DOHH2 (cell line): Measurements from ENCODE around the gene NHERF2.

ENCODE experiments used
- H3F3A ChIP-seq: fragments of 200-600 bp; sonication (generic), shearing (Covaris generic); 2 replicates; pipeline ENCODE4 v1.6.0; 2016; ENCODE audit warnings: antibody characterized with exemption, mild to moderate bottlenecking; ENCODE audit not compliant: control insufficient read depth, insufficient read depth
- H3K27ac ChIP-seq: fragments of 200-600 bp; sonication (generic); 2 replicates; pipeline ENCODE4 v1.5.1; 2014; ENCODE audit warnings: low read depth, mild to moderate bottlenecking, low read length, moderate library complexity
- H3K27me3 ChIP-seq: fragments of 200-600 bp; sonication (generic); 2 replicates; pipeline ENCODE4 v1.6.1; 2014; ENCODE audit warnings: mild to moderate bottlenecking, low read length, mixed read lengths; ENCODE audit not compliant: control insufficient read depth
- H3K36me3 ChIP-seq: fragments of 200-600 bp; sonication (generic); 2 replicates; pipeline ENCODE4 v1.6.1; 2014; ENCODE audit warnings: mild to moderate bottlenecking, low read length, moderate library complexity, mixed read lengths; ENCODE audit not compliant: control insufficient read depth
- H3K4me1 ChIP-seq: fragments of 200-600 bp; sonication (generic); 2 replicates; pipeline ENCODE4 v1.6.1; 2014; ENCODE audit warnings: mild to moderate bottlenecking, low read length, mixed read lengths; ENCODE audit not compliant: control insufficient read depth
- H3K4me2 ChIP-seq: fragments of 200-600 bp; sonication (generic); 2 replicates; pipeline ENCODE4 v1.6.0; 2014; ENCODE audit warnings: mild to moderate bottlenecking, low read length, moderate library complexity
- H3K4me3 ChIP-seq: fragments of 200-600 bp; sonication (generic); 2 replicates; pipeline ENCODE4 v1.5.1; 2014; ENCODE audit warnings: mild to moderate bottlenecking, low read length, mixed read lengths
- H3K79me2 ChIP-seq: fragments of 200-600 bp; sonication (generic); 2 replicates; pipeline ENCODE4 v1.6.1; 2014; ENCODE audit warnings: mild to moderate bottlenecking, low read length, mixed read lengths; ENCODE audit not compliant: control insufficient read depth
- H3K9me2 ChIP-seq: fragments of 200-600 bp; sonication (generic); replicated peaks from 2 replicates; pipeline ENCODE4 v1.6.1; 2014; ENCODE audit warnings: mild to moderate bottlenecking, low read length, mixed read lengths; ENCODE audit not compliant: control insufficient read depth
- H3K9me3 ChIP-seq: fragments of 200-600 bp; sonication (generic); 2 replicates; pipeline ENCODE4 v1.6.1; 2014; ENCODE audit warnings: antibody characterized with exemption, low read length, mixed read lengths; ENCODE audit not compliant: control insufficient read depth, insufficient read depth
- H4K20me1 ChIP-seq: fragments of 200-600 bp; sonication (generic); 2 replicates; pipeline ENCODE4 v1.6.0; 2014; ENCODE audit warnings: low read depth, mild to moderate bottlenecking, antibody characterized with exemption, low read length, moderate library complexity; ENCODE audit not compliant: control insufficient read depth, insufficient read depth
- EZH2phosphoT487 ChIP-seq: fragments of 200-600 bp; sonication (generic); IDR thresholded peaks from 2 replicates; pipeline ENCODE4 v1.6.1; 2017; ENCODE audit warnings: borderline replicate concordance, mild to moderate bottlenecking, antibody characterized with exemption, low read length, moderate library complexity, mixed read lengths
- TF ChIP-seq, protein P1 (sequence below): fragments of 200-600 bp; sonication (generic); IDR thresholded peaks from one replicate; pipeline ENCODE4 v1.5.1; 2014; ENCODE audit warnings: antibody characterized with exemption, mild to moderate bottlenecking, low read depth, low read length; ENCODE audit not compliant: poor library complexity, severe bottlenecking

NHERF2 gene

DNA sequence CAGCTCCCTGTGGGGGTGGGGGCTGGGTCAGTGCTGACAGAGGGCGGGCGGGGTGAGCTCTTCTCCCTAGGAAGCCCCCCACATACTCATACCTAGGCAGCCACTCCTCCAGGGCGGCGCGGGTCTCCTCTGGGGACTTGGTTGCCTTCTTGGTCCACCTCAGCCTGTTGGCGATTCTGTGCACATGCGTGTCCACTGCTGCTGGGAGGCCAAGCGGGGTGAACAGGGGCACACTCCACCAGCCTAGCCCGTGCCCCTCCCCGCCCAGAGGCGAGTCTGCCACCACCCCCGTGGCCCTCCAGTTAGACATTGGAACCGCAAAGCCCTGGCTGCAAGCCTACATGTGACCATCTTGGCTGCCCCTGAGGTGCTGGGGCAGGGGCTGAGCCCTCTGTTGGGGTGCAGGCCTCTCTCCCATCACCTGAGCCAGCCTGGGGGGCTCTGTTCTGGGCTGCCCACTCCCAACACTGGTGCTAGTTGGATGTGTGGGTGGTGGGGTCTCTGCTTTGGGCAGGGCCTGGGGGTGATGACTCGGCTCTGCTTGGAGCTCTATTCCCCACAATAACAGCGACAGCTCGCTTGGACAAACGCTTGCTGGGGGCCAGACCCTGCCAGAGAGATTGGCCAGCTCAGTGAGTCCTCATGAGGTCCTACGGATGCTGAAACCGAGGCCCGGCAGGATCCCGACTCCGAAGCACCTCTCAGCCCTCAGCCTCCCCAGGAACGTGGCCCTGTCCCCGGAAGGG lies 13.5 kb downstream of the NHERF2 start:
- H3K27ac ChIP-seq: no peak overlapping the region
- H3K4me1 ChIP-seq: peaks cover 10% of the 10 kb centered on the region; the same call in 1 of the 2 replicates
- no peaks in the 10 kb centered on the region for H3K9me3 ChIP-seq
- no peaks in the 10 kb centered on the region for H4K20me1 ChIP-seq
- no peaks in the 10 kb centered on the region for H3K79me2 ChIP-seq
- no peaks in the 10 kb centered on the region for H3K27me3 ChIP-seq
- H3K4me3 ChIP-seq: no peak overlapping the region
- no peaks in the 10 kb centered on the region for H3K9me2 ChIP-seq
- TF ChIP-seq, protein P1, sequence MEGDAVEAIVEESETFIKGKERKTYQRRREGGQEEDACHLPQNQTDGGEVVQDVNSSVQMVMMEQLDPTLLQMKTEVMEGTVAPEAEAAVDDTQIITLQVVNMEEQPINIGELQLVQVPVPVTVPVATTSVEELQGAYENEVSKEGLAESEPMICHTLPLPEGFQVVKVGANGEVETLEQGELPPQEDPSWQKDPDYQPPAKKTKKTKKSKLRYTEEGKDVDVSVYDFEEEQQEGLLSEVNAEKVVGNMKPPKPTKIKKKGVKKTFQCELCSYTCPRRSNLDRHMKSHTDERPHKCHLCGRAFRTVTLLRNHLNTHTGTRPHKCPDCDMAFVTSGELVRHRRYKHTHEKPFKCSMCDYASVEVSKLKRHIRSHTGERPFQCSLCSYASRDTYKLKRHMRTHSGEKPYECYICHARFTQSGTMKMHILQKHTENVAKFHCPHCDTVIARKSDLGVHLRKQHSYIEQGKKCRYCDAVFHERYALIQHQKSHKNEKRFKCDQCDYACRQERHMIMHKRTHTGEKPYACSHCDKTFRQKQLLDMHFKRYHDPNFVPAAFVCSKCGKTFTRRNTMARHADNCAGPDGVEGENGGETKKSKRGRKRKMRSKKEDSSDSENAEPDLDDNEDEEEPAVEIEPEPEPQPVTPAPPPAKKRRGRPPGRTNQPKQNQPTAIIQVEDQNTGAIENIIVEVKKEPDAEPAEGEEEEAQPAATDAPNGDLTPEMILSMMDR: no peak
- TF ChIP-seq EZH2phosphoT487: no peak
- no peak overlapping the region for H3K4me2 ChIP-seq
- H3F3A ChIP-seq: no peaks in the 10 kb centered on the region
- H3K36me3 ChIP-seq: peaks cover 10% of the 10 kb centered on the region

- H3K27ac ChIP-seq: no peak overlapping the region
- H3K27me3 ChIP-seq: no peaks in the 10 kb centered on the region
- H3K4me1 ChIP-seq: peaks cover 10% of the 10 kb centered on the region; the same call in 1 of the 2 replicates
- H3F3A ChIP-seq: no peaks in the 10 kb centered on the region
- no peaks in the 10 kb centered on the region for H4K20me1 ChIP-seq
- no peaks in the 10 kb centered on the region for H3K9me2 ChIP-seq
- peaks cover 10% of the 10 kb centered on the region for H3K36me3 ChIP-seq
- no peaks in the 10 kb centered on the region for H3K9me3 ChIP-seq
- H3K4me2 ChIP-seq: no peak overlapping the region
- no peak for TF ChIP-seq EZH2phosphoT487
- no peak overlapping the region for H3K4me3 ChIP-seq
- peaks cover under 1% of the 10 kb centered on the region for H3K79me2 ChIP-seq
Measured at GRCh38 chr16:2040787-2041522, 14.3 kb downstream of the NHERF2 start.

- Histone ChIP-seq H3K27ac (no peak overlapping the region), H3K9me2 (no peaks in the 10 kb centered on the region), H3K4me2 (no peak overlapping the region), H3K9me3 (no peaks in the 10 kb centered on the region), H3K4me1 (peaks cover 20% of the 10 kb centered on the region), H3F3A (no peaks in the 10 kb centered on the region), H3K79me2 (peaks cover 14% of the 10 kb centered on the region), H3K4me3 (no peak overlapping the region), H4K20me1 (no peaks in the 10 kb centered on the region), H3K36me3 (peaks cover 10% of the 10 kb centered on the region), H3K27me3 (no peaks in the 10 kb centered on the region)
- TF ChIP-seq EZH2phosphoT487: no peak
- TF ChIP-seq, protein P1: no peak
Measured at GRCh38 chr16:2042171-2042985, 15.7 kb downstream of the NHERF2 start.
